Neural cell (in vitro differentiated cells): Measurements from ENCODE around the gene CXCL1. TPM values are rescaled to one million over a fixed set of nuclear protein-coding genes. Genes with fewer than 3 reads are reported as not detected.

Experiments used
- H2AFZ ChIP-seq: fragments of 200-600, 300-800 bp; sonication (generic), shearing (Covaris generic); 2 replicates; pipeline ENCODE4 v1.6.0; 2014; ENCODE audit warnings: low read depth, mild to moderate bottlenecking, antibody characterized with exemption, low read length, moderate library complexity
- H3F3A ChIP-seq: fragments of 200-600 bp; shearing (Covaris generic); 2 replicates; pipeline ENCODE4 v1.6.1; 2016; ENCODE audit warnings: mild to moderate bottlenecking, moderate library complexity, mixed read lengths, antibody characterized with exemption, low read length; ENCODE audit not compliant: insufficient read depth, poor library complexity, severe bottlenecking
- H3K27ac ChIP-seq: fragments of 200-600, 300-800 bp; sonication (generic), shearing (Covaris generic); 2 replicates; pipeline ENCODE4 v1.5.1; 2014; ENCODE audit warnings: mild to moderate bottlenecking, low read length, moderate library complexity
- H3K27me3 ChIP-seq: fragments of 300-800, 200-600 bp; sonication (generic), shearing (Covaris generic); 2 replicates; pipeline ENCODE4 v1.6.0; 2014; ENCODE audit warnings: mild to moderate bottlenecking, low read depth, low read length, moderate library complexity; ENCODE audit not compliant: insufficient read depth
- H3K36me3 ChIP-seq: fragments of 300-800, 200-600 bp; sonication (generic), shearing (Covaris generic); 2 replicates; pipeline ENCODE4 v1.5.1; 2014; ENCODE audit warnings: mild to moderate bottlenecking, antibody characterized with exemption, low read length, moderate library complexity; ENCODE audit not compliant: insufficient read depth
- H3K4me2 ChIP-seq: fragments of 300-800, 200-600 bp; sonication (generic), shearing (Covaris generic); 2 replicates; pipeline ENCODE4 v1.6.0; 2014; ENCODE audit warnings: mild to moderate bottlenecking, low read length
- H3K4me3 ChIP-seq: fragments of 300-800, 200-600 bp; sonication (generic), shearing (Covaris generic); 2 replicates; pipeline ENCODE4 v1.5.1; 2014; ENCODE audit warnings: mild to moderate bottlenecking, low read length, moderate library complexity
- H3K79me2 ChIP-seq: fragments of 200-600 bp; shearing (Covaris generic); replicated peaks from 2 replicates; pipeline ENCODE4 v1.6.0; 2014; ENCODE audit warnings: mild to moderate bottlenecking, low read length, moderate library complexity; ENCODE audit not compliant: insufficient read depth
- H3K9ac ChIP-seq: fragments of 300-800, 200-600 bp; sonication (generic), shearing (Covaris generic); 2 replicates; pipeline ENCODE4 v1.6.1; 2016; ENCODE audit warnings: mild to moderate bottlenecking, low read length, mixed read lengths
- H3K9me2 ChIP-seq: fragments of 200-600 bp; shearing (Covaris generic); 2 replicates; pipeline ENCODE4 v1.6.1; 2016; ENCODE audit warnings: mild to moderate bottlenecking, low read length, mixed read lengths; ENCODE audit not compliant: insufficient read depth
- H3K9me3 ChIP-seq: fragments of 200-600, 300-800 bp; sonication (generic), shearing (Covaris generic); 2 replicates; pipeline ENCODE4 v1.6.1; 2016; ENCODE audit warnings: mild to moderate bottlenecking, mixed run types, low read length, moderate library complexity, mixed read lengths
- H4K20me1 ChIP-seq: fragments of 200-600 bp; shearing (Covaris generic); 2 replicates; pipeline ENCODE4 v1.6.1; 2016; ENCODE audit warnings: mild to moderate bottlenecking, mixed run types; ENCODE audit not compliant: insufficient read depth
- CTCF ChIP-seq: fragments of 450-650 bp; IDR thresholded peaks from 2 replicates; pipeline ENCODE4 v1.5.1; 2014; ENCODE audit warnings: antibody characterized with exemption, mild to moderate bottlenecking, moderate library complexity; ENCODE audit not compliant: poor library complexity, severe bottlenecking
- EP300 ChIP-seq: fragments of 450-650 bp; conservative IDR thresholded peaks from 2 replicates; pipeline ENCODE4 v1.6.1; 2014; ENCODE audit warnings: antibody characterized with exemption, mild to moderate bottlenecking, moderate library complexity; ENCODE audit not compliant: poor library complexity, severe bottlenecking
- EZH2 ChIP-seq: fragments of 200-600, 300-800 bp; shearing (Covaris generic), sonication (generic); IDR thresholded peaks from 2 replicates; pipeline ENCODE4 v1.6.1; 2014; ENCODE audit warnings: antibody characterized with exemption, low read length, borderline replicate concordance, mild to moderate bottlenecking; ENCODE audit not compliant: insufficient read depth, poor library complexity, severe bottlenecking
- MXI1 ChIP-seq: fragments of 450-650 bp; conservative IDR thresholded peaks from 2 replicates; pipeline ENCODE4 v1.6.1; 2014; ENCODE audit warnings: antibody characterized with exemption, mild to moderate bottlenecking; ENCODE audit not compliant: poor library complexity, severe bottlenecking
- POLR2AphosphoS5 ChIP-seq: IDR thresholded peaks from 2 replicates; pipeline ENCODE4 v1.6.1; 2012
- RAD21 ChIP-seq: fragments of 450-650 bp; conservative IDR thresholded peaks from 2 replicates; pipeline ENCODE4 v1.6.1; 2014; ENCODE audit warnings: antibody characterized with exemption, mild to moderate bottlenecking, moderate library complexity
- REST ChIP-seq: IDR thresholded peaks from 2 replicates; pipeline ENCODE4 v1.6.1; 2012; ENCODE audit warnings: borderline replicate concordance
- SMC3 ChIP-seq: fragments of 450-650 bp; conservative IDR thresholded peaks from 2 replicates; pipeline ENCODE4 v1.6.1; 2014; ENCODE audit warnings: antibody characterized with exemption, mild to moderate bottlenecking, moderate library complexity; ENCODE audit not compliant: poor library complexity
- TAF1 ChIP-seq: IDR thresholded peaks from 2 replicates; pipeline ENCODE4 v1.6.1; 2012; ENCODE audit warnings: low read depth
- polyA plus RNA-seq: library from polyadenylated mRNA; depleted of rRNA; stranded (reverse); fragments of >200 nt; gene quantifications from 2 replicates; pipeline ENCODE4 v1.2.3, GENCODE V29; 2014

Gene CXCL1
- polyA plus RNA-seq, 1 donor from 2014 or later = not detected

- Histone ChIP-seq H3K9me2 (no peaks in the 10 kb centered on the region), H3K27ac (no peak overlapping the region), H2AFZ (no peak overlapping the region), H3K27me3 (no peaks in the 10 kb centered on the region), H3F3A (no peaks in the 10 kb centered on the region), H3K79me2 (no peaks in the 10 kb centered on the region), H3K36me3 (no peaks in the 10 kb centered on the region), H3K9me3 (no peaks in the 10 kb centered on the region), H3K9ac (no peak overlapping the region), H4K20me1 (no peaks in the 10 kb centered on the region), H3K4me2 (no peak overlapping the region), H3K4me3 (no peak overlapping the region)
- TF ChIP-seq CTCF = no peak
- TF ChIP-seq TAF1 = no peak
- no peak for TF ChIP-seq RAD21
- no peak for TF ChIP-seq REST
- no peak for TF ChIP-seq MXI1
- no peak for TF ChIP-seq SMC3
- no peak for TF ChIP-seq POLR2AphosphoS5
- TF ChIP-seq EZH2 = no peak
- no peak for TF ChIP-seq EP300
Observed at GRCh38 chr4:73843369-73843768, 25.8 kb upstream of the CXCL1 start.

- no peaks in the 10 kb centered on the region for H3K27me3 ChIP-seq
- no peaks in the 10 kb centered on the region for H3K9me2 ChIP-seq
- H3K9me3 ChIP-seq = no peaks in the 10 kb centered on the region
- H2AFZ ChIP-seq = no peak overlapping the region
- TF ChIP-seq EP300 (no peak), REST (no peak), RAD21 (no peak), SMC3 (no peak), MXI1 (no peak), EZH2 (no peak), TAF1 (no peak), CTCF (no peak), POLR2AphosphoS5 (no peak)
- no peak overlapping the region for H3K9ac ChIP-seq
- no peak overlapping the region for H3K27ac ChIP-seq
- no peaks in the 10 kb centered on the region for H3K36me3 ChIP-seq
- H3K4me3 ChIP-seq = no peak overlapping the region
- no peak overlapping the region for H3K4me2 ChIP-seq
- H3F3A ChIP-seq = no peaks in the 10 kb centered on the region
- H3K79me2 ChIP-seq = no peaks in the 10 kb centered on the region
- H4K20me1 ChIP-seq = no peaks in the 10 kb centered on the region
Observed at GRCh38 chr4:73844345-73844744, 24.8 kb upstream of the CXCL1 start.
